ENCODE results near the gene POFUT2. TPM values are rescaled to one million over a fixed set of nuclear protein-coding genes. Genes with fewer than 3 reads are reported as not detected.

The POFUT2 gene, protein sequence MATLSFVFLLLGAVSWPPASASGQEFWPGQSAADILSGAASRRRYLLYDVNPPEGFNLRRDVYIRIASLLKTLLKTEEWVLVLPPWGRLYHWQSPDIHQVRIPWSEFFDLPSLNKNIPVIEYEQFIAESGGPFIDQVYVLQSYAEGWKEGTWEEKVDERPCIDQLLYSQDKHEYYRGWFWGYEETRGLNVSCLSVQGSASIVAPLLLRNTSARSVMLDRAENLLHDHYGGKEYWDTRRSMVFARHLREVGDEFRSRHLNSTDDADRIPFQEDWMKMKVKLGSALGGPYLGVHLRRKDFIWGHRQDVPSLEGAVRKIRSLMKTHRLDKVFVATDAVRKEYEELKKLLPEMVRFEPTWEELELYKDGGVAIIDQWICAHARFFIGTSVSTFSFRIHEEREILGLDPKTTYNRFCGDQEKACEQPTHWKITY
- polyA plus RNA-seq (2013, experiment 1 of 2): 19.7 TPM
- polyA plus RNA-seq (2013, experiment 2 of 2): 25.7 TPM

- under 1% methylated on average over 90 of the region's 90 CpGs for WGBS
- H3K9ac ChIP-seq (ENCODE audit: low read depth, low read length): peak within 1 kb of the TSS; percentile 79
- H3K4me3 ChIP-seq (ENCODE audit: low read length): peak within 1 kb of the TSS; percentile 88
- peaks cover 2% of the 10 kb centered on the region; the same call in 1 of the 2 replicates for H3K4me1 ChIP-seq (ENCODE audit: insufficient read depth, low read length)
- no peaks in the 10 kb centered on the region for H3K9me3 ChIP-seq (ENCODE audit: insufficient read depth, low read depth, low read length)
- H3K36me3 ChIP-seq (ENCODE audit: insufficient read depth, low read length): peaks cover 35% of the 10 kb centered on the region
- H3K27ac ChIP-seq (ENCODE audit: low read depth, low read length): peak within 1 kb of the TSS; percentile 93; the same call in 1 of the 2 replicates
- H3K27me3 ChIP-seq (ENCODE audit: insufficient read depth, low read length): no peaks in the 10 kb centered on the region
Observed at GRCh38 chr21:45287438-45288391, at the start of gene POFUT2. Gene POFUT2 (minus strand): TSS chr21:45287895. CDS start chr21:45287871, 24 bp downstream.

DNA sequence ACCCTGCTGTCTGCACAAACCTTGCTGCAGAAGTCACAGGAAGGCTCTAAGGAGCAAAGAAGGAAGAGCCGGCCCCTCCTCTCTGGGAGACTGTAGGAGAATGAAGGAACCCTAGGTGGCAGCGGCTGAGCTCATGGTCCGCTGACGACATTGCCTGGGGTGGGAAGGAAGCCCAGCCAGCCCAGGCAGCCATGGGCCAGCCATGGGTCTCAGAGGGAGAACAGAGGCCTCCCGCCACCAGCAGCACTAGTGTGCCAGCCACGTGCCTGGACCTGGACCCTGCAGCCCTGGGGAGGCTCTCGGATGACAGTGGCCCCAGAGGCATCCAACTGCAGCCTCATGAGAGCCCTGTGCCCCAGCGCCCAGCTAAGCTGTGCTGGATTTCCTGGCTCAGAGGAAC, 49.2 kb upstream of the POFUT2 start:
- 49% methylated on average over 8 of the region's 8 CpGs for WGBS
- no peak overlapping the region for H3K27ac ChIP-seq (ENCODE audit: low read depth, low read length)
- no peaks in the 10 kb centered on the region for H3K27me3 ChIP-seq (ENCODE audit: insufficient read depth, low read length)

DNA sequence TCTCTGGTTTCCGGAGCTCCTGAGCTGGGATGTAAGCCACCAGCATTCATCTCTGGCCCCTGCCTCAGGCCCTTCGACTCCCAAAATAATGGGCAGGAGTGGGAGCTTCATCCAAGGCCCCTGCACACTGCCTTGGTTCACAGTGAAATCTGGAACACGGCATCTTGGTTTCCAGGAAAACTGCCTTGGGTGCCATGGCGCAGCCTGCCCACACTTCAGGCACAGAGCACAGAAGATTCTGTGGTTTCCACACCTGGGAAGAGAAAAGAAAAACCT, 48.8 kb upstream of the POFUT2 start:
- no peaks in the 10 kb centered on the region for H3K36me3 ChIP-seq (ENCODE audit: insufficient read depth, low read length)
- H3K9me3 ChIP-seq (ENCODE audit: insufficient read depth, low read depth, low read length): no peaks in the 10 kb centered on the region
- WGBS: 95% methylated on average over 4 of the region's 4 CpGs
- H3K9ac ChIP-seq (ENCODE audit: low read depth, low read length): no peak overlapping the region
- no peak overlapping the region for H3K27ac ChIP-seq (ENCODE audit: low read depth, low read length)
- H3K4me1 ChIP-seq (ENCODE audit: insufficient read depth, low read length): peaks cover 11% of the 10 kb centered on the region
- no peak overlapping the region for H3K4me3 ChIP-seq (ENCODE audit: low read length)
- H3K27me3 ChIP-seq (ENCODE audit: insufficient read depth, low read length): no peaks in the 10 kb centered on the region

More for the DNA sequence above, 49.2 kb upstream of the POFUT2 start:
- Histone ChIP-seq H3K9me3 (ENCODE audit: insufficient read depth, low read depth, low read length) (no peaks in the 10 kb centered on the region), H3K36me3 (ENCODE audit: insufficient read depth, low read length) (no peaks in the 10 kb centered on the region), H3K4me1 (ENCODE audit: insufficient read depth, low read length) (peaks cover 8% of the 10 kb centered on the region), H3K9ac (ENCODE audit: low read depth, low read length) (no peak overlapping the region), H3K4me3 (ENCODE audit: low read length) (no peak overlapping the region)

DNA sequence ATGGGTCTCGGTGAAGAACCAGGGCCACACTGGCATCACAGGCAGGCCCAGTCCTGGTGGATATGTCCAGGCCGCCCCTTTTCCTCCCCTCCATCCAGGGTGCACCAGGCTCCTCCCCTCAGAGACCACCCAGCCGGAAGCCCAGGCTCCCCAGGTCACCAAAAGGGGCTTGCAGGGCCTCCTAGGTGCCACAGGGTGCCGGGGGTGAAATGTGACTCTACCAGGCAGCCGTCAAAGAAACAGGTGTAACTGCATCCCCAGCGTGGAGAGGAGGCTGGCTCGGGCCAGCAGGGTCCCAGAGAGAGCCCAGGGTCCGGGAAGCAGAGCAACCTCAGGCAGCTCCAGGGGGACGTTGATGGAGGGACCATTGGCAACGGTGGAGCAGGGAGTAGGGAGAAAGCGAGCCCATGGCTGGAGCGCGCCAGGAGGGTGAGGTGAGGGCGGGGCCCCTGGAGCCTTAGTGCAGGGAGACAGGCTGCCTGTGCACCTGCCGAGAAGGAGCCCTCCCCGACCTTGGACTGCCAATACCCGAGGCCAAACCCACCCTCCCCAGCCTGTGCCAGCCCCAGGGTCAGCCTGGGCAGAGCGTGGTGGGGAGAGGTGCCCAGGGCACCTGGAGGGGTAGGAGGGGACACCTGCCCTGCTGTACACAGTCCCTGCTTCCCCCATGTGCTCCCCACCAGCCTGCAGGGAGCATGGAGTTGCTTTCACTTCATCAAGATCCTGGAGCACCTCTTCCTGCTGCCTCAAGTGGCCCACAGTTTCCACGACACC, 48.3 kb upstream of the POFUT2 start:
- 91% methylated on average over 19 of the region's 19 CpGs for WGBS
- H3K9ac ChIP-seq (ENCODE audit: low read depth, low read length): no peak overlapping the region
- H3K4me3 ChIP-seq (ENCODE audit: low read length): no peak overlapping the region
- H3K27me3 ChIP-seq (ENCODE audit: insufficient read depth, low read length): no peaks in the 10 kb centered on the region
- no peak overlapping the region for H3K27ac ChIP-seq (ENCODE audit: low read depth, low read length)
- no peaks in the 10 kb centered on the region for H3K9me3 ChIP-seq (ENCODE audit: insufficient read depth, low read depth, low read length)
- no peaks in the 10 kb centered on the region for H3K36me3 ChIP-seq (ENCODE audit: insufficient read depth, low read length)
- H3K4me1 ChIP-seq (ENCODE audit: insufficient read depth, low read length): peaks cover 15% of the 10 kb centered on the region

DNA sequence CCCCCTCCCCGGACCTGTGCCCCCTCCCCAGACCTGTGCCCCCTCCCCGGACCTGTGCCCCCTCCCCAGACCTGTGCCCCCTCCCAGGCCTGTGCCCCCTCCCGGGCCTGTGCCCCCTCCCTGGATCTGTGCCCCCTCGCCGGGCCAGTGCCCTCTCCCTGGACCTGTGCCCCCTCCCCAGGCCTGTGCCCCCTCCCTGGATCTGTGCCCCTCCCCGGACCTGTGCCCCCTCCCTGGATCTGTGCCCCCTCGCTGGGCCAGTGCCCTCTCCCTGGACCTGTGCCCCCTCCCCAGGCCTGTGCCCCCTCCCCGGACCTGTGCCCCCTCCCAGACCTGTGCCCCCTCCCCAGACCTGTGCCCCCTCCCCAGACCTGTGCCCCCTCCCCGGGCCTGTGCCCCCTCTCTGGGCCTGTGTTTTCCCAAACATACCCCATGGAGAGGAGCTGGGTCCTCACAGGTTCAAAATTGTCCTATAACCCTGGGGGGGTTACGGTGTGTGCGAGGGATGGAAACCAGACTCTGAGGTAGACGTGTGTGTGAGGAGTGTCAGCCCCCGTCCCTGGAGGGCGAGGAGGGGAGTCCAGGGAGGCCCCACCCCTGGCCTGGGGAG, 47.6 kb upstream of the POFUT2 start:
- Histone ChIP-seq H3K27ac (ENCODE audit: low read depth, low read length) (no peak overlapping the region), H3K9me3 (ENCODE audit: insufficient read depth, low read depth, low read length) (no peaks in the 10 kb centered on the region), H3K27me3 (ENCODE audit: insufficient read depth, low read length) (no peaks in the 10 kb centered on the region), H3K36me3 (ENCODE audit: insufficient read depth, low read length) (no peaks in the 10 kb centered on the region), H3K4me3 (ENCODE audit: low read length) (no peak overlapping the region), H3K9ac (ENCODE audit: low read depth, low read length) (no peak overlapping the region), H3K4me1 (ENCODE audit: insufficient read depth, low read length) (peaks cover 19% of the 10 kb centered on the region)
- WGBS: 98% methylated on average over 9 of the region's 14 CpGs

DNA sequence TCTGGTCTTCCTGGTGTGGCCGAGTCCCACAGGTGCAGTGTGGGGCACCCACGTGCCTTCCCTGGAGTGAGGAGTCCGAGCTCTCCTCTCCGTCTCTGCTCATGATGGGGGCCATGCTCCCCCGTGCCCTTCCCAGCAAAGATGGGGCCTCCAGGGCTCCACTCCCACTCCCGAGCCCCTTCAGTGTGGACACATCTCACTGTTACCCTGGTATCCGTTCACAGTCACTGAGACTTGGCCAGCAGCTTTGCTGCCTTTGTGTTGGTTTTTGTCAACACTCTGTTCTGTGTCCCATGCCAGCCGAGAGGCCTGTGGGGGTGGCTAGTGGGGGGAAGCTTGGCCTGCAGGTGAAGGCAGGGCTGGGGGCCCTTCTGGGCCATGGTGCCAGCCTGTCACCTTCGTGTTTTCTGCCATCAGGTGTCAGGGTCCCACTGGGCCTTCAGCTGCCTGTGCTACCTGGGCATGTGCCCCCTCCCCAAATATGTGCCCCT, 46.9 kb upstream of the POFUT2 start:
- Histone ChIP-seq H3K4me3 (ENCODE audit: low read length) (no peak overlapping the region), H3K9me3 (ENCODE audit: insufficient read depth, low read depth, low read length) (no peaks in the 10 kb centered on the region), H3K9ac (ENCODE audit: low read depth, low read length) (no peak overlapping the region), H3K27ac (ENCODE audit: low read depth, low read length) (no peak overlapping the region), H3K36me3 (ENCODE audit: insufficient read depth, low read length) (no peaks in the 10 kb centered on the region), H3K4me1 (ENCODE audit: insufficient read depth, low read length) (peaks cover 25% of the 10 kb centered on the region), H3K27me3 (ENCODE audit: insufficient read depth, low read length) (no peaks in the 10 kb centered on the region)
- WGBS: 92% methylated on average over 9 of the region's 9 CpGs

- Histone ChIP-seq H3K36me3 (ENCODE audit: insufficient read depth, low read length) (no peaks in the 10 kb centered on the region), H3K27me3 (ENCODE audit: insufficient read depth, low read length) (no peaks in the 10 kb centered on the region), H3K9ac (ENCODE audit: low read depth, low read length) (no peak overlapping the region), H3K4me3 (ENCODE audit: low read length) (no peak overlapping the region), H3K9me3 (ENCODE audit: insufficient read depth, low read depth, low read length) (no peaks in the 10 kb centered on the region), H3K27ac (ENCODE audit: low read depth, low read length) (no peak overlapping the region), H3K4me1 (ENCODE audit: insufficient read depth, low read length) (peaks cover 25% of the 10 kb centered on the region)
- WGBS: 84% methylated on average over 8 of the region's 8 CpGs
Observed at GRCh38 chr21:45334134-45334533, 46.4 kb upstream of the POFUT2 start.

- Histone ChIP-seq H3K9me3 (ENCODE audit: insufficient read depth, low read depth, low read length) (no peaks in the 10 kb centered on the region), H3K4me1 (ENCODE audit: insufficient read depth, low read length) (peaks cover 25% of the 10 kb centered on the region), H3K36me3 (ENCODE audit: insufficient read depth, low read length) (no peaks in the 10 kb centered on the region), H3K4me3 (ENCODE audit: low read length) (no peak overlapping the region), H3K27ac (ENCODE audit: low read depth, low read length) (no peak overlapping the region), H3K9ac (ENCODE audit: low read depth, low read length) (no peak overlapping the region), H3K27me3 (ENCODE audit: insufficient read depth, low read length) (no peaks in the 10 kb centered on the region)
- WGBS: 57% methylated on average over 16 of the region's 18 CpGs
Observed at GRCh38 chr21:45333583-45334121, 46.0 kb upstream of the POFUT2 start.

- Histone ChIP-seq H3K9me3 (ENCODE audit: insufficient read depth, low read depth, low read length) (no peaks in the 10 kb centered on the region), H3K4me3 (ENCODE audit: low read length) (no peak overlapping the region), H3K36me3 (ENCODE audit: insufficient read depth, low read length) (no peaks in the 10 kb centered on the region), H3K4me1 (ENCODE audit: insufficient read depth, low read length) (peaks cover 25% of the 10 kb centered on the region), H3K9ac (ENCODE audit: low read depth, low read length) (no peak overlapping the region), H3K27ac (ENCODE audit: low read depth, low read length) (no peak overlapping the region), H3K27me3 (ENCODE audit: insufficient read depth, low read length) (no peaks in the 10 kb centered on the region)
- 92% methylated on average over 16 of the region's 16 CpGs for WGBS
Observed at GRCh38 chr21:45332981-45333582, 45.4 kb upstream of the POFUT2 start.

DNA sequence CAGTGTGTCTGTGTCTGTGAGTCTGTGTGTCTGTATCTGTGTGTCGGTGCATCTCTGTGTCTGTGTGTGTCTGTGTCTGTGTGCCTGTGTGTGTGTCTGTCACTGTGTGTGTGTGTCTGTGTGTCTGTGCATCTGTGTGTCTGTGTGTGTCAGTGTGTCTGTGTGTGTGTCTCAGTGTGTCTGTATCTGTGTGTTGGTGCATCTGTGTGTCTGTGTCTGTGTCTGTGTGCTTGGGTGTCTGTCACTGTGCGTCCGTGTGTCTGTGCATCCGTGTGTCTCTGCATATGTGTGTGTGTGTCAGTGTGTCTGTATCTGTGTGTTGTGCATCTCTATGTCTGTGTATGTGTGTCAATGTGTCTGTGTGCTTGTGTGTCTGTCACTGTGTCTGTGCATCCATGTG, 44.7 kb upstream of the POFUT2 start:
- peaks cover 25% of the 10 kb centered on the region for H3K4me1 ChIP-seq (ENCODE audit: insufficient read depth, low read length)
- H3K9me3 ChIP-seq (ENCODE audit: insufficient read depth, low read depth, low read length): no peaks in the 10 kb centered on the region
- H3K9ac ChIP-seq (ENCODE audit: low read depth, low read length): no peak overlapping the region
- 93% methylated on average over 4 of the region's 4 CpGs for WGBS
- no peaks in the 10 kb centered on the region for H3K36me3 ChIP-seq (ENCODE audit: insufficient read depth, low read length)
- no peak overlapping the region for H3K27ac ChIP-seq (ENCODE audit: low read depth, low read length)
- no peak overlapping the region for H3K4me3 ChIP-seq (ENCODE audit: low read length)
- no peaks in the 10 kb centered on the region for H3K27me3 ChIP-seq (ENCODE audit: insufficient read depth, low read length)

All from HUES64 (cell line).